GM10847 (cell line): ENCODE measurements around the gene CDAN1.

Experiments used
- POLR2A ChIP-seq: IDR thresholded peaks from 2 replicates; pipeline ENCODE4 v1.6.1; 2011; ENCODE audit not compliant: insufficient read length; ENCODE audit errors: extremely low read depth

The CDAN1 gene

DNA sequence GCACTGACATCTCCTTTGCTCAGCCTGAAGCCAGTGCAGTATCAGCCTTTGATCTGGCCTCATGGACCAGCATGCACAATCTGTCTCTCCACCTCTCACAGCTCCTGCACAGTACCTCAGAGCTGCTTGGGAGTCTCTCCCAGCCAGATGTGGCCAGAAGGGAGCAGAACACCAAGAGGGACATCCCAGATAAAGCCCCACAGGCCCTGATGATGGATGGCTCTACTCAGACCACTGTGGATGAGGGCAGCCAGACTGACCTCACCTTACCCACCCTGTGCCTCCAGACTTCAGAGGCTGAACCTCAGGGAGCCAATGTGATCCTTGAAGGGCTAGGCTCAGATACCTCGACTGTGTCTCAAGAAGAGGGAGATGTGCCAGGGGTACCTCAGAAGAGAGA, 44.4 kb downstream of the CDAN1 start:
- no peak for TF ChIP-seq POLR2A

DNA sequence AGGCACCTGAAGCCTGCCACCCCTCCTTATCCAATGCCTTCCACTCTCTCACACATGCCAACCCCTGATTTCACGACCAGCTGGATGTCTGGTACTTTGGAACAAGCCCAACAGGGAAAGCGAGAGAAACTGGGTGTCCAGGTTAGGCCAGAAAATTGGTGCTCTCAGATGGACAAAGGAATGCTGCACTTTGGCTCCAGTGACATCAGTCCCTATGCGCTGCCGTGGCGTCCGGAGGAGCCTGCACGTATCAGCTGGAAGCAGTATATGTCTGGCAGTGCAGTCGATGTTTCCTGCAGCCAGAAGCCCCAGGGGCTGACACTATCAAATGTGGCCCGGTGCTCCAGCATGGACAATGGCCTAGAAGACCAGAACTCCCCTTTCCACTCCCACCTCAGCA, 45.2 kb downstream of the CDAN1 start:
- no peak for TF ChIP-seq POLR2A

DNA sequence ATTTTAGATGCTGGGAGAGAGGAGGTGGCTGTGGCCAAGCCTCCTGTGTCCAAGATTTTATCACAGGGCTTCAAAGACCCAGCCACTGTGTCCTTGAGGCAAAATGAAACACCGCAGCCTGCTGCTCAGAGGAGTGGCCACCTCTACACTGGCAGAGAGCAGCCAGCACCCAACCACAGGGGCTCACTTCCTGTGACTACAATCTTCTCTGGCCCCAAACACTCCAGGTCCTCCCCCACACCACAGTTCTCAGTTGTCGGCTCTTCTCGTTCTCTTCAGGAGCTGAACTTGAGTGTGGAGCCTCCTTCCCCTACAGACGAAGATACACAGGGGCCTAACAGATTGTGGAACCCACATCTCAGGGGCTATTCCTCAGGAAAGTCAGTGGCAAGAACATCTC, 45.6 kb downstream of the CDAN1 start:
- TF ChIP-seq POLR2A, result no peak

DNA sequence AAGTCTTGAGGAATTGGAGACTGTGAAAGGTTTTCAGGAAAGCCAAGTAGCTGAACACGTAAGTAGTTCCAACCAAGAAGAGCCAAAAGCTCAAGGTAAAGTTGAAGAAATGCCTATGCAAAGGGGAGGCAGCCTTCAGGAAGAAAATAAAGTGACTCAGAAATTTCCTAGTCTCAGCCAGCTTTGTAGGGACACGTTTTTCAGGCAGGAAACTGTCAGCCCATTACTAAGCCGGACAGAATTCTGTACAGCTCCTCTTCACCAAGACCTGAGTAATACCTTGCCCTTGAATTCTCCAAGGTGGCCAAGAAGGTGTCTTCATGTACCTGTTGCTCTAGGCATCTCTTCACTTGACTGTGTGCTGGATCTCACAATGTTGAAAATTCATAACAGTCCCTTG, 48.6 kb downstream of the CDAN1 start:
- TF ChIP-seq POLR2A, result no peak

DNA sequence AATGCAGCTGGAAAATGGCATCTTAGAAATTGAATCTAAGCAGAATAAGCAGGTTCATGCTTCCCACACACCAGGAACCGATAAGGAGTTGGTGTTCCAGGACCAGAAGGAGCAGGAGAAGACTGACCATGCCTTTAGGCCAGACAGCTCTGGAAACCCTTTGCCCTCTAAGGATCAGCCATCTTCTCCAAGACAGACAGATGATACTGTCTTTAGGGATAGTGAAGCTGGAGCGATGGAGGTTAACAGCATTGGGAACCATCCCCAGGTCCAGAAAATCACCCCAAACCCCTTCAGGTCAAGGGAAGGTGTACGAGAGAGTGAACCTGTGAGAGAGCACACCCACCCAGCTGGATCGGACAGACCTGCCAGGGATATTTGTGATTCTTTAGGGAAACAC, 49.2 kb downstream of the CDAN1 start:
- TF ChIP-seq POLR2A, result no peak

DNA sequence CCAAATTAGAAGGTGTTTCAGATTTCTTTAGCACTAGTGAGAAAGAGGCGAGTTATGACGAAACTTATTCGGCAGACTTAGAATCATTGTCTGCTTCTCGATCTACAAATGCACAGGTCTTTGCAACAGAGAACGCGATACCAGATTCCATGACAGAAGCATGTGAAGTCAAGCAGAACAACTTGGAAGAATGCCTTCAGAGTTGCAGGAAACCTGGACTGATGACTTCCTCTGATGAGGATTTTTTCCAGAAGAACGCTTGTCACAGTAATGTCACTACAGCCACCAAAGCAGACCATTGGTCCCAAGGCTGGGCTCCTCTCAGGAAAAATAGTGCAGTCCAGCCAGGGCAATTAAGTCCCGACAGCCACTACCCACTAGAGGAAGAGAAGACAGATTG, 50.6 kb downstream of the CDAN1 start:
- no peak for TF ChIP-seq POLR2A

DNA sequence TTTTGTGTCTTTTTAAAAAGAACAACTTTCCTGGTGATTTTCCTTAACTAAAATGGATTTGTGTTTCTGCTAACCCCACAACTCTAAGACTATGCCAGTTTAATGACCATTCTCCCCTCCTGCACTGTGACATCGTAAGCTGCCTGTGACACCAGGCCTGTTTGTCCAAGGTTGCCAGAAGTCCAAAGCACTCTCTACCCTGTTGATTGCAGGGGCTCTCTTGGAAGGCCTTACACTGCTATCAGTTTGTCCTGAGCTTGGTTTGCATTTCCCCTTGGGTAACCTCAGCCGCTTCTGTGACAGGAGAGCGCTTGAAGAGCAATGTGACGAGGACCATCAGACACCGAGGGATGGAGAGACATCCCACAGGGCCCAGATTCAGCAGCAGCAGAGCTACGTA, 55.8 kb downstream of the CDAN1 start:
- no peak for TF ChIP-seq POLR2A

DNA sequence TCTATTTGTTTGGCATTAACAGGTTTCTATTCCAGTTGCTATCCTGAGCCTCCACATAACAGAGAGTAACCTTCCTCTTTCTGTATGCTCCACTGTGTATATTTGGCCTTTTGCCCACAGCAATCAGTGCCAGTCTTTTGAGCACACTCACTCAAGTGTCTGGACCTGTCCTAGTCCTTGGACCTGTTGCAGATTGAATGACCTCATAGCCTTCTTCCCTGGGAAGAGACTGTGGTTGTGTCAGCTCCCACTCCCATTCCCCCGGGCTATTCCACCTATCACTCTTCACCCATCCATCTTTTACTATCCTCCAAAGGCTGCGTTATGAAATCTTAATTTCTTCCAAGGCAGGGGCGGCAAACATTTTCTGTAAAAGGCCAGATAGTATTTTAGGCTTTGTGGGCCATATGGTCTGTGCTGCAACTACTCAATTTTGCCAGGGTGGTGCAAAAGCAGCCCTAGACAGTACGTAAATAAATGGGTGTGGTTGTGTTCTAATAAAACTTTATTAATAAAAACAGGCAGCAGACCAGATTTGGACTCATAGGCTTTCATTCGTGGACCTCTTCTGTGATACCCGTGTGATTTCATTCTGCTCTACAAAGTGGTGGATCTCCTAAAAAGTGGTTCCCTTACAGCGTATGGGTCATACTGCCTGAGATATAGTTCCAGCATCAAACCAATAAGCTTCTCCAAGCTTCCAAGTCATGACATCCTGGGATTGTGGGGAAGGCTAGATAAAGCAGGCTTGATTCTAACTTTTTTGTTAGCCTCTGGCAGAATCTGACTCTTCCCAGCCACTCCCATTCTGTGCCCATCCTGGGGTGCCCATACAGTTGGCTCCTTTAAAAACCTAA, 57.4 kb downstream of the CDAN1 start:
- TF ChIP-seq POLR2A, result no peak

DNA sequence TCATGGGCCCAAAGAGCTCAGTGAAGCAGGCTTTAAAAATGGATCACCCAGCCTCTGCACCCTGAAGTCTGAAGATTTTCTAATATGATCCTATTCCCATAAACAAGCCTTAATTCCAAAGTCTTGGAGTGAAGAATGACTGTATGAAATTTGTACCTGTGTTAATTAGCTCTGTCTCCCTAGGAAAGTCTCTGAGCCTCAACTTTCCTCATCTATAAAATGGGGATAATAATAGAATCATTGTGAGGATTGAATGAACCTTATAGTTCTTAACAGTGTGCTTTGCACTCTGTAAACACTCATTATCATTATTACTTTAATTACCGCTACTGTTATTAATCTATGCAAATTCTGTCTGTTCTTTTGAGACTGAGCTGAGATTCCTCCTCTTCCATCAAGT, 61.9 kb downstream of the CDAN1 start:
- no peak for TF ChIP-seq POLR2A

DNA sequence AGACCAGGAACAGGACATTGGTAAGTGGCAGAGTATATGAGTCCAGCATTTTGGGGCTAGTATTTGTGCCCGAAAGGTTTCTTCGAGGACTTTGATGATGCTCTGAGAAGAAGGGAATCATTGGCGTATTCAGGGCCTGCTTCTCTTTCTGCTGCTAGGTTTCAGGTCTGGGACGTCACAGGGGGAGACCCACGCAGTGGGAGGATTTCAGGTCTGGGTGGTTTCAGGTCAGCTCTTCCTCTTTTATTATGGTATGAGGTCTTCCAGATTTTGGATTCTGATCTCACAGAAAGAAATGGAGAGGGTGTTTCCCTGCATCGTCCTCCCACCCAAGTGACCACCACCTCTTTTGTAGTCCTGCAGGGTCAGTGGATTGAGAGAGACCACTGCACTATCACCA, 62.5 kb downstream of the CDAN1 start:
- TF ChIP-seq POLR2A, result no peak
